Endometrium (tissue), 2 donors: ENCODE data around the gene KCNAB3.
"Not testable (repeated sequence)": the region's sequence is repeated elsewhere in the genome, so short reads cannot be mapped to it uniquely, and the experiment has no call there.

Experiments
- FAIRE-seq: peaks from 2 replicates; lab custom pipeline; 2012; peaks lifted over from hg19 to GRCh38; lab: Jason Lieb, UNC
- donor health status: control.
- donor health status: control.

KCNAB3 gene

GRCh38 chr17:7929158-7930023, at the start of gene KCNAB3:
Gene KCNAB3, minus strand, starts transcription at chr17:7929856. Its CDS starts 421 bp downstream, at chr17:7929435.
- FAIRE-seq, result no peak

- no peak for FAIRE-seq
These were observed 48.1 kb upstream of the KCNAB3 start for GRCh38 chr17:7977805-7978204.

- FAIRE-seq, result no peak
These were observed 47.4 kb upstream of the KCNAB3 start for GRCh38 chr17:7977039-7977438.

GRCh38 chr17:7974638-7975131, 45.0 kb upstream of the KCNAB3 start:
- FAIRE-seq, result no peak

- FAIRE-seq, result no peak
These were observed 42.6 kb upstream of the KCNAB3 start for GRCh38 chr17:7972131-7972785.

- FAIRE-seq, result no peak
These were observed 42.0 kb upstream of the KCNAB3 start for GRCh38 chr17:7971651-7972050.

- no peak for FAIRE-seq
These were observed 39.8 kb upstream of the KCNAB3 start for GRCh38 chr17:7969433-7969832.

GRCh38 chr17:7967751-7968150, 38.1 kb upstream of the KCNAB3 start:
- no peak for FAIRE-seq

- FAIRE-seq, result no peak
These were observed 31.8 kb upstream of the KCNAB3 start for GRCh38 chr17:7961421-7961820.

- FAIRE-seq, result no peak
These were observed 30.0 kb upstream of the KCNAB3 start for GRCh38 chr17:7959503-7960253.

GRCh38 chr17:7956228-7956965, 26.7 kb upstream of the KCNAB3 start:
- FAIRE-seq, result no peak

- FAIRE-seq, result no peak
These were observed 26.0 kb upstream of the KCNAB3 start for GRCh38 chr17:7955414-7956227.

GRCh38 chr17:7953266-7953665, 23.6 kb upstream of the KCNAB3 start:
- not testable (repeated sequence) for FAIRE-seq

- no peak for FAIRE-seq
These were observed 21.6 kb upstream of the KCNAB3 start for GRCh38 chr17:7951143-7951792.

- FAIRE-seq, result no peak
These were observed 20.9 kb upstream of the KCNAB3 start for GRCh38 chr17:7950578-7950977.

GRCh38 chr17:7947651-7948050, 18.0 kb upstream of the KCNAB3 start:
- FAIRE-seq, result no peak

- no peak for FAIRE-seq
These were observed 16.8 kb upstream of the KCNAB3 start for GRCh38 chr17:7946441-7946840.

GRCh38 chr17:7945651-7946050, 16.0 kb upstream of the KCNAB3 start:
- FAIRE-seq, result no peak

- no peak for FAIRE-seq
These were observed 14.7 kb upstream of the KCNAB3 start for GRCh38 chr17:7944326-7944725.

GRCh38 chr17:7943291-7943690, 13.6 kb upstream of the KCNAB3 start:
- FAIRE-seq, result no peak
